Mucosa of gallbladder (tissue), 1 donor: Measurements from ENCODE around the gene DPP9. TPM values are rescaled to one million over a fixed set of nuclear protein-coding genes. Genes with fewer than 3 reads are reported as not detected.

Source experiments
- total RNA-seq: library from RNA; stranded (reverse); gene quantifications from one replicate; pipeline ENCODE4 v1.2.1, GENCODE V29; 2021
- donor health status: DM: no; HTN: no; CAD: no.

The DPP9 gene
- total RNA-seq, 1 donor from 2014 or later = 62.8 TPM

Other genes with a start within 250 kb of the DPP9 start
- 36.4 TPM for gene PLIN4, start 205.4 kb downstream of the DPP9 start, total RNA-seq
- gene PLIN5, start 188.6 kb downstream of the DPP9 start, total RNA-seq = 13.6 TPM
- gene LRG1, start 183.8 kb downstream of the DPP9 start, total RNA-seq = 16.2 TPM
- 5.0 TPM for gene SEMA6B, start 164.2 kb downstream of the DPP9 start, total RNA-seq
- 7.3 TPM for gene TNFAIP8L1, start 84.3 kb downstream of the DPP9 start, total RNA-seq
- 77.4 TPM for gene MYDGF, start 53.5 kb downstream of the DPP9 start, total RNA-seq
- gene FEM1A, start 67.9 kb upstream of the DPP9 start, total RNA-seq = 10.0 TPM
- 26.8 TPM for gene TICAM1, start 107.9 kb upstream of the DPP9 start, total RNA-seq
- 60.2 TPM for gene PLIN3, start 143.8 kb upstream of the DPP9 start, total RNA-seq
- gene ARRDC5, start 179.1 kb upstream of the DPP9 start, total RNA-seq = 0.52 TPM
- 4.5 TPM for gene UHRF1, start 185.7 kb upstream of the DPP9 start, total RNA-seq
- 49.3 TPM for gene KDM4B, start 245.3 kb upstream of the DPP9 start, total RNA-seq